Inflammatory macrophage treated with lipopolysaccharide for 4 hours (primary cell): ENCODE measurements around the gene C11orf98.
"Not testable (repeated sequence)": the region's sequence is repeated elsewhere in the genome, so short reads cannot be mapped to it uniquely, and the experiment has no call there.

Experiments
- DNase-seq: peaks from one replicate; pipeline ENCODE4 v3.0.0-alpha.2; 2020

C11orf98 gene

DNA sequence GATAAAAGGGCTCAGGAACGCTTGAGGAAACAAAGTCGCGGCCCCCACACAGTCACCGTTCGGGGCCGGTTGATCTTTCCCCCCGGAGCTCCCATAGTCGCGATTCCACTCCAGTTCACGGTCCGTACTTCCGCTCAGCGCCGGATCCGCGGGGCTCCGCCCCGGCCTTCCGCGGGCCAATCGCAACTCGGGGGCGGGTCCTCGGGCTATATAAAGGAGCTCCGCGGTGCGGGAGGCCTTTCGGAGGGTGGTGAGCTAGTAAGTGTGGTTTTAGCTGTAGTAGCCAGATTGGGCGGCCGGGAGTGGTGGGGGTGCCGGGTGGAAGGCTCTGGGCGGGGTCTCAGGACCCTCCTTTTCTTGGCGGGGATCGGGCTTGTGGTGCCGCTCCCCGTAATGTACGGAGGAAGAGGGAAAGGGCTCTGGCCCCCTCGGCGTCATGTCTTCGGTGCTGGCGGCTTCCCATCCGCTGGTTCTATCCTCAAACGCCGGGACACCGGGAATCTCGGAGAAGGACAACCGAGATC, at the start of gene C11orf98, which contains the start of gene CSKMT:
Gene C11orf98 (minus strand): TSS at position 136 of the 524 bp plus-strand sequence. CDS start 41 bp downstream, at position 95.
Gene CSKMT (plus strand): TSS at position 238 of the 524 bp plus-strand sequence. CDS start 568 bp downstream, outside the sequence.
- peak; percentile 92 for DNase-seq

DNA sequence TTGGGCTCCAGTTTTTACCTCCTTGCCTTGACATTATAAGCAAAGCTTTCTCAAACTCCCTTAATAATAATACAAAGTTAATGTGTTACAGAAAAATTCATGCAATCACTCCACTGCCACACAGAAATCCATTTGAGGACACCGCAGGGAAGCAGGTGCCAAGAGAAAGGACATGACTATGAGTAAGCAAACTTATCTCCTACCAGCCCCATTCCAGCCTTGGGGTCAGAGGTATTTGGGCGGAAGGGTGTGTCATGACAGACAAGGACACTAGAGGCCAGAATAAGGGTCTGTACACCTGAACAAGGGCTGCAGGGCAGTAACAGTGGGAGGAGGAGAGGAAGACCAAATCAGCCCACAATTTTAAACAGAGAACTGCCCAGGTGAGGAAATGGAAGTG, 48.3 kb upstream of the C11orf98 start:
- no peak for DNase-seq

DNA sequence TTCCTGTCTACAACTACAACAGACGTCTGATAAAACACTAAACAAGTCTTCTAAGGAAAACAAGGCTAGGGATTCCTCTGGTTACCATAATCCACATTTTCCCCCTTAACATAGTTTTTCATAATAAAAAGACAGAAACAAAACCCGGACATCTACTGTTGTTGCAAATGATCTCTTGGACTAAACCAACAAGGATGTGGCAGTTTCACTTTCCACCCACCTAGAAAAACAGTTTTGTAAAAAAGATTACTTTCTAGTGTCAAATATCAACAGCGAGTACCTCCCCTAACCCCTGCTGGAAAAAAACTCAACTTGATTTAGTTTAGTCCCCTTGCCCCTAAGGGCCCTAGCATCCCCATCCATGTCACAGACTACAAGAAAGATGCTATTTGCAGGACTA, 47.9 kb upstream of the C11orf98 start:
- no peak for DNase-seq

DNA sequence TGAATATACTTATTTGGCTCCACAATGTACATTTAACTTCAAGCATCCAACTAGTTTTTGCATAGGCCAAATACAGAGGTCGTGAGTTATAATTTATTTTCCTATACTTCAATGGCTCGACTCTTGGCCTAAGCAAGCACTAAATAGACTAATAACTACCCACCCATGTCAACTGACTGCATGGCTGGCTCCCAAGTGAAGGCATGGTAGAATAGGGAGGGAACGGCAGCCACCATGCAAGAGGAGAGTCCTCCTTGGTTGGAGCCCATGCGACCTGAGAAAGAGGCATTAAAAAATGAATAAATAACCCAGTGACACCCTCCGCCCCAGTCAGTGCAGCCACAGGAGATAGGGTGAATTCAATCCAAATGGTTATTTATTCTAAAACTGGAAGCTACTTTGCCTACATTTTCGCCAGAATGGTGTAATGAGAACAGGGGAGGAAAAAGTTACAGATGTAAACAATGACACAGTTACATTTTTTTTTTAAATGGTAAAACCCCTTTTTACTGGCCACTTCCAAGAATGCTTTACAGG, 47.3 kb upstream of the C11orf98 start:
- no peak for DNase-seq

DNA sequence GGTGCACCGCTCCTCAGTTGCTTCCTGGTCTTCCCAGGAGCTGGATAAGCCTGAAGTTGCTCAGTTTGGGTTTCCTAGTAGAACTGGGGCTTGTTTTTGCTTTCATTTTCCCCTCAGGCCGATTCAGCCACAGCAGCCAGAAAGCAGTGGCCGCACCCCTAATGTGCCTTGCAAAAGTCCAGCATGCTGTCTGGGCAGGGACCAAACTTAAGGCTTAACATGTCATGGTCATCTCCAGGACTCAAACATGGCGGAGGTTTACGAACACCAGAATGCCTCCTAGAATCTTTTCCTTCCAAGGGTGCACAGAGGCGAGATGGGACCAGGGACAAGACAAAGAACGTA, 45.0 kb upstream of the C11orf98 start:
- peak; percentile 80 for DNase-seq

DNA sequence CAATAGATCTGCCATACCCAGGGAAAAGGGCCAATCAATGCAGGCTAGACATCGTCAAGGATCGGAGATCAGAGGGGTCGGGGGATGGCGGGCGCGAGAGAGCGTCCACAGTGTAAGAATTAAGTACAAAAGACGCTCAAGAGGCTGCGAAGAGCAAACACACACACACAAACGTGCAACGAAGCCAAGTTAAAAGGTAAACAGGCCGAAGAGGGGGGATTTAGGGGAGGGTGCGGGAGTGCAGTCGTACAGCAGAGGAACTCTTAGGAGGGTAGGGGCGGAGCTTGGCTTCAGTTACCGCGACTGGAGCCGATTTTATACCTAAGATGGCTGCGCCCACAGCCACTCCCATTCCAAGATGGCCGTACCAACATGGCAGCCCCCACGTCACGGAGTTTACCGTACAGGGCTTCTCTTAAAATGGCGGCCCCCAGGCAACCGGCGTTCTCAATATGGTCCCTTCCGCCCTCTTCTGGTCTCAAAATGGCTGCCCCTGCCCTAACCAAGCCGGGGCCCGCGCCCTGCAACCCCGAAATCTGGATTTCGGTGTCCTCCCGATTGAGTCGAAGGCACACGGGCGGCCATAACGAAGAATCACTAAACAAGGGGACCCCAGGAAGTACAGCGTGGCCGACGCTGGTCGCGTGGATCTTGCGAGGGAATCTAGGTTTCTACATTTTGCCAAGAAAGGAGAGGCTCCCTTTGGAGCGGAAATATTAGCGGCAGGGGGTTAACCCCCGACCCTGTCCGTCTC, 44.4 kb upstream of the C11orf98 start:
- peak; percentile 98 for DNase-seq

DNA sequence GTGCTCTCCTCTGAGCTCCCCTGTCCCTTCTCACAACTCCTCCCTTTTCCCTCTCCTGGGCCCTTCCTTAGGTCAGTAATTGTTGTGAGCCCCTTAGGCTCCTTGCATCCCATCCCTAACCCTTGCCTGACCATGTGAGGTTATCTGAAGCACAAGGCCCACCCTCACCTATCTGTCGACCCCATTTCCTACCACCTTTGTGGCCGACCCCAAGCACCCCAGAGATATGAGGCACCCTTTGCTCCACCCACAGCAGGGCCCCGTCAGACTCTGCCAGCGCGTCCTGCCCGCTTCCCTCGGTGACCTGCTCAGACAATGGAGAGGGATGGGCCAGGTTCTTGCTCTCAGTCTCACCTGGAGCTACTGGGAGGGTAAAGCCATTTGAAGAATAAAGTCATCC, 43.8 kb upstream of the C11orf98 start:
- DNase-seq, result no peak

DNA sequence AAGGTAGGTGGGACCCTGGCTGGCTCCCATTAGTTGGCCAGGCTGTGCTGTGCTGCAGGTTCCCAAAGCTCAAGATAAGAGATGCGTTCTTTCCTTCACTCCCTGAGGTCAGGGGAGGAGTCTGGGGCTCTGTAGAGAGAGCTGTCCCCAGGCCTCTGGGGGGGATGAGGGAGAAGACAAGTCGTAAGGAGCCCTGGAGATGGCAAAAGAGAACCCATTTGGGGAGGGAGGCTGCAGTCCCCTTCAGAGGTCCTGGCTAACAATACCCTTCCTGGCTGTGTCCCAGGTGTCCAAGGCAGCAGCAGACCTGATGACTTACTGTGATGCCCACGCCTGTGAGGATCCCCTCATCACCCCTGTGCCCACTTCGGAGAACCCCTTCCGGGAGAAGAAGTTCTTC, 43.4 kb upstream of the C11orf98 start:
- no peak for DNase-seq

DNA sequence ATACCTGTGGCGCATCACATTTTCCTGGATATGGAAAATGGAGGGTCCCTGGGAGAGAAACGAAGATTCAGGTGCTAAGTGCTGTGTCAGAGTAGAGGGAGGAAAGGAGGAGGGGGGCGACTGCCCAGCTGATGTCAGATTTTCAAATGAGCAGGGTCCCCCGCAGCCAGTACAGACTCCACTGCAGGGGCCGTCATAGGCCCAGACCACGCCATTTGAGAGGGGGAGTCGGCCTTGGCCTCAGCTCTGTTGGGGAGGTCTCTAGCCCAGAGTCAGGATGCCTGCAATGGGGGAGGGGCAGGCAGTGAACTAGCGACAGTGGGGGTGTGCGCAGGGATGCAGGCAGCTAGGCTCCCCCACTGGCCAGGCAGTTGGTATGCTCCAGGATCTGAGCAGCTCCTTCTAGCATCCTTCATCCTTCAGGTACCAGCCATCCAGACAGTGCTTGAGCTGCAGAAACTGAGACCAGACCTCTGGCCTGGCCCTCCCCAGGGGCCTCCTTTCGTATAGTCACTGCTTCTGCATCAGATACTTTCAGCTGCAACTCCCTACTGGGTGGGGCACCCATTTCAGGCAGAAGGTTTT, 42.4 kb upstream of the C11orf98 start, which contains the start of the genes BSCL2 and GNG3:
Gene BSCL2 (minus strand): TSS at position 148 of the 585 bp plus-strand sequence. CDS start 229 bp downstream, outside the sequence.
Gene GNG3 (plus strand): TSS at position 400 of the 585 bp plus-strand sequence. CDS start 620 bp downstream, outside the sequence.
- DNase-seq, result no peak

DNA sequence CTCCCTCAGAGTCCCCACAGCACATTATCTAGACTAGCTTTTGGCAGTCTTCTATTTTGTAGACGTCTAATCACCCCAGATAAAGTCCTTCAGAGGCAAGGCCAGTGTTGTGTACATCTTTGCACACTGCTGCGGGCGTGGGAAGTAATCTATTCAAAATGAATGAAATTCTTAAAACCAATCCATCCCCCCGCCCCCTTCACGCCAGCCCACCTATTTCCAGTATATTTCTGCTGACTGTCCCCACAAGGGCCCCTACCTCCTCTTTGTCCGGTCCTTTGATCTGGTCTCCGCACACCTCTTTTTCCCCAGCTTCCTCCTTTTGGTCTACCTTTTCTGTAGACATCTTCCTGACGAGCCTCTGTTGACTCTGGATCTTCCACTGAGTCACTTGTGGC, 41.8 kb upstream of the C11orf98 start:
- DNase-seq, result no peak

DNA sequence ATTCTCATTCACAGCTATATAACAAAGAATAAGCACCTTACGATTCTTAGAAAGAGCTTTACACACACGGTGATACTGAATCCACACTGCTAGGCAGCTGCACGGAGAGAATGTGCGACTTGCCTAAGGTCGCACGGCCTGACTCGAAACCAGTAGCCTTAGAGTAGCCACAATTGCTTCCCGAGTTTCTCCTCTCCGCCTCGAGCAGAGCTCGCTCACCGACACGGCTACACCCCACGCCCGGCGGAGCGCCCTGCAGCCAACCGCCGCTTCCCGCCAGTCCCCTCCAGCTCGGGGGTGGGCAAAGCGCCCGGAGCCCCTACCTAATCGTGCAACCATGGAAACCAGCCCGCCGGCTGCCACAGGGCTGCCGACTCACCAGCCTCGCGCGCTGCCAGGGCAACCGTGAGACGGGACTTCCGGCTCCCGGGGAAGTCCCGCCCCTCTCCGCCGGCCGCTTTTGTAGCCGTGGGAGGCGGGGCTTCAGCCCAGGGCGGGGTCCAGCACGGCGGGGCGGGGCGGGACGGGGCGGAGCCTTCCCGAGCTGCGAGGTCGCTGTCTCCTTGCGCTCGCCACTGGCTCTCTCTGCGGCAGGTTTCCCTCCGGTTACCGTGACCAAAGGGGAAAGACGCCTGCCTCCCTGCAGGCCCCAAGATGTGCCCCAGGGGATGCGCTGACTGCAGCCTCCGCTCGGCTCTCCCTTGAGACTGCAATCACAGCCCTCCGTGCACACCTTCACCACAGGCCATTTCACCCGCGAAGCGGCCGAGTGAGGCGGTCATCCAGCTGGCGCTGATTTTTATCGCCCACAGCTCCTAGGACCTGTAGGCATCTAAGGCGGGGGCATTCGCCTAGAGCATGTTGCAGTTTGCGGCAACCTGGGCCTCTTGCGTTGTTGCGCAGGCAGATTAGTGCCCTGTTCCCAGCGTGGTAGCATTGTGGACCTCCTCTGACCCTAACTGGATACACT, 41.2 kb upstream of the C11orf98 start:
- peak; percentile 95 for DNase-seq

DNA sequence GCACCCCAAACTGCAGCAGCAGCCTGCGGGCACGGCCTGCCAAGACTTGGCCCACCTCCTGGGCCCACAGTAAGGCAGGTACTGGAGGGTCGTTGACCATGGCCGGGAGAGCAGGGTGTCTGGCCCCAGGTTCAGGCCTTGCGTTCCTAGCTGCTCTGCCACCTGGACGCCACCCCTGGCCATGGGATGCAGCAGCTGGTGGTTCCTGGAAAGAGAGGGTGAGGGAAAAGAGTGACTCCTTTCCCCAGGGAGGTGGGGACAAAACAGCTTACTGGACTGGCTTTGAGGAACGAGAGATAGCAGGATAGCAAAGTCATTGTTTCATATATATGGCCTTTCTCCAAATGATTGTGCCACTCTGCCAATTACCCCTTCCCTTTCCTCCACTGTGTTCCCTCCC, 40.4 kb upstream of the C11orf98 start:
- DNase-seq, result peak; percentile 39

DNA sequence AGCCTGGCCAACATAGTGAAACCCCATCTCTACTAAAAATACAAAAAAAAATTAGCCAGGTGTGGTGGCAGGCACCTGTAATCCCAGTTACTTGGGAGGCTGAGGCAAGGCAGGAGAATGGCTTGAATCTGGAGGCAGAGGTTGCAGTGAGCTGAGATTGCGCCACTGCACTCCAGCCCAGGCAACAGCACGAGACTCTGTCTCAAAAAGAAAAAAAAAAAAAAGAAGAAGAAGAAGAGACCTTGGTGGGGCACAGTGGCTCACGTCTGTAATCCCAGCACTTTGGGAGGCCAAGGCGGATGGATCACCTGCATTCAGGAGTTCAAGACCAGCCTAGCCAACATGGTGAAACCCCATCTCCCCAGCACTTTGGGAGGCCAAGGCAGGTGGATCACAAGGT, 38.9 kb upstream of the C11orf98 start:
- peak; percentile 60 for DNase-seq

DNA sequence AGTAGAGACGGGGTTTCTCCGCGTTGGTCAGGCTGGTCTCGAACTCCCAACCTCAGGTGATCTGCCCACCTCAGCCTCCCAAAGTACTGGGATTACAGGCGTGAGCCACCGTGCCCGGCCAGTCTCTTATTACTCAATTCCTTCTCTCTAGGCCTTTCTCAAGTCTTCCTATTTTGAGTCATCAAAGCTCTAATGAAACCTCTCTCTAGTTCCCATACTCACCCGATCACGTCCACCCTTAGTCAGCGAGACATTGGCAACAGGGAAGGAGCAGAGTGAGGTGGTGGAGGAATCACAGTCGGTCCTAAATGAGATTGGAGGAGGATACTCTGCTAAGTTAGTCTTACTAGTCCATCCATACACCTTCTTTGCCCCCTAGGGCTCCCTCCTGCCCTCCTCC, 37.2 kb upstream of the C11orf98 start:
- DNase-seq, result peak; percentile 95

DNA sequence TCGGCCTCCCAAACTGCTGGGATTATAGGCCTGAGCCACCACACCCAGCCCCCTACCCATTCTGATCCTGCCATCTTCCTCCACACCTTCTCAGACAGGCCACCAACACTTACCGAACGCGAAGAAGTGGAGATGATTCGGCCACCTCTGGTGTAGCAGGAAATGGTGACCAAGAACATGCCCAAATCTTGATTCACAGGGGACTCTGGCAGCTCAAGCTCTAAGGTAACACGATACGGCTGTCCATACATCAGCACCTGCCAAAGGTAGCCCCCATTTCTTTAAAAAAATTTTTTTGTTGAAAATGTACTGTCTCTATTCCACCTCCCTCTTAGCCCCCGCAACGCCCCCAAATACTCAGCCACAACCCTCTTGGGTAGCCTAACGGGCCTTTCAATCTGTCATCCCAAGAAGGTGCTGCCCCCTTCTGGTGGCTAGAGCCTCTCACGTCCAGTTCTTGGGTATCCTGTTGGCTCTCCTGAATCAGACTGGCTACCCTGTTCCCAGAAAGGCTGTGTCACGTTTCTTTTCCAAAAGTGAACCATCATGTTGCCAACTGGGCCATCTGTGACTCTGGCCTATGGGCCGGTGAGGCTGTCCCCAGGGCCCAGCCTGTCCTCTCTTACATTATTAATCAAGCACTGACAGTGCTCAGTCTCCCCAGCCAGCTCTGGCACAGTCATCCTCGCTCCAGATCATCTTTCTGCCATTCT, 29.6 kb upstream of the C11orf98 start:
- DNase-seq, result peak; percentile 73

DNA sequence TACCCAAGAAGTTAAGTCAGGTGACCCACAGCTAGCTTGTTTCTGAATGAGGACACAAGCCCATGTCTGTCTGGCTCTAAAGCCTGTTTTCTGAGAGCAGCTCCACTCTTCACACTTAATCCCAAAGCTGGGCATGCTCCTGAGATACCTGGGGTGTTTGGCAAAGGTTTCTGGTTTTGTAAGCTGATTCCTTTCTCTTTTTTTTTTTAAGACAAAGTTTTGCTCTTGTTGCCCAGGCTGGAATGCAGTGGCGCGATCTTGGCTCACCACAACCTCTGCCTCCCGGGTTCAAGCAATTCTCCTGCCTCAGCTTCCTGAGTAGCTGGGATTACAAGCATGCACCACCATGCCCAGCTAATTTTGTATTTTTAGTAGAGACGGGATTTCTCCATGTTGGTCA, 28.6 kb upstream of the C11orf98 start:
- not testable (repeated sequence) for DNase-seq

DNA sequence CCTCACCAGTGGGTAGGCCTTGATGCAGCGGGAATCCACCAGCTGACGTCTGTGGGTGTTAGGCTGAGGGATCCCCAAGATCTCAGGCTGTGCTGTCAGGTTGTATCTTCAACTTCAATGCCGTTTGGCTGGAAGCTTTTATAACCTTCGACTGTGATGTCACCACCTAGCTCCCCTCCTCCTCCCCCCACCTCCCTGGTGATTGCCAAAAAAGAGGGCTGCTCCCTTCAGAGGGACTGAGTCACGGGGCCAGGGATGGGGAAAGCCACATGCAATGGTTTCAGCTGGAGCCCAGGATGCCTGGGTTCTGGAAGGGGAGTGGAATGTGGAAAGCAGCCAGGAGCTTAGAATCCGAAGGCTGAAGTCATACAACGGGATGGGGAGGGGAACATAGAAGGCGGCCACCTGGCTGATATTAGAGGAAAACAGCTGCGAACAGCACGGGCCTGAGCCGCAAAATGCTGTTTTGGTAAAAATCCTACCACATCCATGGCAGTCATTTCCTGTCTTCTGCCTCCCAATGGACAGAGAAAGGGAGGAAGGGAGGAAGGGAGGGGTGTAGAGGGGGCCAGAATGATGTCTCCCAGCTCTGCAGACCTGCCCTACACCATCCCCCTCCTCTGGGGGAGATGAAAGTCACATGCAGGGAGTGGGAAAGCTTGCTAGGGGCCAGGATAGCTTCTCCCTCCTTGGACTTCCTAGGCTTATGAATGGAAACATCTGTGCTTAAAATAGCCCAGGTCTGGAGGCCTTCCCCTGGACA, 24.6 kb upstream of the C11orf98 start, which contains the start of gene LRRN4CL:
Gene LRRN4CL (minus strand): TSS at position 110 of the 763 bp plus-strand sequence. CDS start 1,022 bp downstream, outside the sequence.
- DNase-seq, result no peak

DNA sequence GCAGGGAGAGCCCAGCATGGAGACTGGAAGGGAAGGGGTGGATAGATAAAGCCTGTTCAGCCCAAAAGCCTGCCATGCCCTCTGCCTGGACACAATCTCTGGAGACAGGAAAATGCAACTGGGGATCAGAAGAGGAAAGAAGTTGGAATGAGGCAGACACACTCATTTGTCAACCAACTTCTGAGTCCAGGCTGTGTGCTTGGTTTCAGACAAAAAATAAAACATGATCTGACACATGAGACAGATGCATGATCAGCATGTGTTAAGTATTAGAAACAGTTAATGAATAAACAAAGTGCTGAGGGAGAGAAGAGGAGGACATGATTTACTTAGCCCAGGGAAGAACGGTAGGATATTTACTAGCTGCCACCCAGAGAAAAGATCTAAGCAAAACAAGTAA, 23.5 kb upstream of the C11orf98 start:
- DNase-seq, result no peak

DNA sequence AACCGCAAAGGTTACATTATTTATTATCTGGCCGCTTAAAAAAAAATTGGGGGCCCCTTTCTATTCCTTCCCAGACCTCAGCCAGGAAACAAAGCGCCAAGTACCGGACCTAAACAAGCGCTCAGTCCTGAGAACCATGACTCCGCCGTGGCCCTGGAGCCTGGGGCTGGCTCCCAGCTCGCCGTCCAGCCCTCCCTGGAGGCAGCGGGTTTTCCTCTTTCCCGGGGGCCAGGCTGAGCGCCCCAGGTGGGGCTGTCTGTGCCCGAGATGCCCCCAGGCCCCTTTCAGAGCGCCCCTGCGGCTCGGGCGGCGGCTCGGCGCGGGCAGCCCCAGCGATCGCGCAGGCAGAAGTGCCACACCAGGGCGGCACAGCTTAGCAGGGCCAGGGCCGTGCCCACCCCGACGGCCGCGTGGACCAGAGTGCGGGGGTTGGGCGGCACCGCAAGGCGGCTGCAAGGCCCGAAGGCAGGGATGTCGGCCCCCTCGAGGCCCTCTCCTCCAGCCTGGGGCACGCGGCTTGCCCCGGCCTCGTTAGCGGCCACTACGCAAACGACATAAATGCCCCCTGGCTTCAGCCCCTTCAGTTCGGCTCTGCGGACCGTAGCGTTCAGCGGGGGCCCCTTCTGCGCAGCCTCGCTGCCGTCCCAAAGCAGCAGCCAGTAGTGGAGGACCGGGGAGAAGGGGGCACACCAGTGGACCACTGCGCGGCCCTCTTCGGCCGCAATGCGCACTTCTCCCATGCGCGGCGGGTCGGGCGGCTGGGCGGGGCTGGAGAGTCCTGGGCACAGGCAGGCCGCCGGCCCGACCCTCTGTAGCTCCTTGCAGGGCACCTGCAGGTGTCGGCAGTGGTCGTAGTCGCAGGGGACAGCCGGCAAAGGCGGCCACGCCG, 22.7 kb upstream of the C11orf98 start:
- no peak for DNase-seq

DNA sequence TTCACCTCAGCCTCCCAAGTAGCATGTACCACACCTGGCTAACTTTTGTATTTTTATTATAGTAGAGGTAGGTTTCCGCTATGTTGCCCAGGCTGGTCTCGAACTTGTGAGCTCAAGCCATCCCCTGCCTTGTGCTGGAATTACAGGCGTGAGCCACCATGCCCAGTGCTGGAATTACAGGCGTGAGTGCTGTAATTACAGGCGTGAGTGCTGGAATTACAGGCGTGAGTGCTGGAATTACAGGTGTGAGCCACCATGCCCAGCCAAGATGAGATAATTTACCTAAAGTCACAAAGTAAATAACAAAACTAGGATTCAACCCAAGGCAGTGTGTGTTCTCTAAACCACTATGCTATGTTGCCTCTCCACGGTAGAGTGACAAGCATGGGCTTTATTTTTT, 17.5 kb upstream of the C11orf98 start:
- no peak for DNase-seq
